Upper lobe of right lung (tissue), 1 donor: ENCODE data around the gene PDE1C. TPM values are rescaled to one million over a fixed set of nuclear protein-coding genes. Genes with fewer than 3 reads are reported as not detected.

Source experiments
- ATAC-seq: fragments of 200-7000 bp; cut with Tn5 transposase; one replicate; pipeline ENCODE4 v1.9.1; 2020; ENCODE audit warnings: mild to moderate bottlenecking, moderate library complexity
- DNase-seq: peaks from one replicate; pipeline ENCODE4 v3.0.0-alpha.2; 2020
- H3K27ac ChIP-seq: fragments of 200-600 bp; one replicate; pipeline ENCODE4 v1.8.0; 2022
- H3K27me3 ChIP-seq: fragments of 200-600 bp; one replicate; pipeline ENCODE4 v1.8.0; 2022; ENCODE audit warnings: mild to moderate bottlenecking
- H3K36me3 ChIP-seq: fragments of 200-600 bp; one replicate; pipeline ENCODE4 v1.8.0; 2022
- H3K4me1 ChIP-seq: fragments of 200-600 bp; one replicate; pipeline ENCODE4 v1.8.0; 2022
- H3K4me3 ChIP-seq: fragments of 200-600 bp; one replicate; pipeline ENCODE4 v1.8.0; 2022; ENCODE audit warnings: mild to moderate bottlenecking
- H3K9me3 ChIP-seq: fragments of 200-600 bp; one replicate; pipeline ENCODE4 v1.8.0; 2022
- CTCF ChIP-seq: fragments of 200-600 bp; IDR thresholded peaks from one replicate; pipeline ENCODE4 v1.8.0; 2022; ENCODE audit warnings: antibody characterized with exemption
- intact Hi-C: fragments of 100-400 bp; cut with DNase I; formaldehyde crosslinking; loops from one replicate; pipeline ENCODE4 v1.11.0; 2022
- total RNA-seq: library from RNA; stranded (reverse); fragmentation: NEBNext Ultra II Directional; extraction: Animal tissue kit (Norgen Biotek cat#: 25700); gene quantifications from one replicate; pipeline ENCODE4 v1.2.1, GENCODE V29; 2021
- donor health status: DM: no; HTN: yes; CAD: no; lungs with severe emphysema.

The PDE1C gene
- total RNA-seq, 1 donor from 2014 or later = 13.0 TPM

DNA sequence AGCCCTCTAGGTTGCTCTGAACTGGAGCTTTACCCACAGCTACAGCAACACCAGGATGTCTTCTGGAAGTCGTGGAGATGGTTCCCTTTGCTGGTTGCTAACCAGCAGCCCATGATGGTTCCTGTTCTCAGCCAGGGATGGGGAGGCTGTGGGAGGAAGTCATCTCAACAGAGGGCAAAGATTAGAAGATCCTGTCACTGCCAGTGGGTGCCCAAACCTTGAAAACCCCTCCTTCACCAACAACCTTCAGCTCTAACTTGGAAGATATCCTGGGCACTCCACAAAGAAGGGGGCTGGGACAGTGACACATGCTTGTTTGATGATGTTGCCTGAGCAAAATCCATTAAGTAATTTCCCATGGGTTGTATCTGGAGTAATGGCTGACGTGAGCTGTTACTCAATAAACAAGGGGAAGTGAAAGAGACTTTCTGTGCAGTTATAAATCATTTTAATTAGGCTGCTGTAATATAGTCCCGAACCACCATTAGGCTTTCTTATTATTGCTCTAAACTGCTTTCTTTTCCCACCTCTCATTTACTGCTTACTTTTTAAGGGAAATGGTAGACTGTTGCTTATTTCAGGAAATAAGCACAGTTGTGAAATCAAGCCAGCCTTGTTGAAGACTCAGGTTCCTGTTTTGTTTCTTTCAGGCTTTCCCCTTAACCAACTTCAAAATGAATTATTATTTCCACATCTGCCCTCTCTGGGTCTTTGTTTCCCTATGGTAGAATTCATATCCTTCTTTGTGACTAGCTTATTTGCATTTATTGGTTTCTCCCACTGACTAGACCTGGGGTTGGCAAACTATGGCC lies 258.4 kb downstream of the PDE1C start:
- H3K36me3 ChIP-seq = no peaks in the 10 kb centered on the region
- intact Hi-C loops = no loop called here
- no peaks in the 10 kb centered on the region for H3K27me3 ChIP-seq
- peak overlapping the region; percentile 38 for H3K27ac ChIP-seq
- H3K4me3 ChIP-seq = no peak overlapping the region
- DNase-seq = no peak
- no peaks in the 10 kb centered on the region for H3K9me3 ChIP-seq
- no peak for TF ChIP-seq CTCF
- ATAC-seq = peak; percentile 79
- H3K4me1 ChIP-seq = peaks cover 7% of the 10 kb centered on the region

GRCh38 chr7:31805209-31805818 lies 264.9 kb downstream of the PDE1C start:
- Histone ChIP-seq H3K27me3 (no peaks in the 10 kb centered on the region), H3K4me1 (no peaks in the 10 kb centered on the region), H3K27ac (no peak overlapping the region), H3K4me3 (no peak overlapping the region), H3K36me3 (no peaks in the 10 kb centered on the region), H3K9me3 (no peaks in the 10 kb centered on the region)
- TF ChIP-seq CTCF = no peak
- DNase-seq = no peak
- intact Hi-C loops = no loop called here
- ATAC-seq = no peak

DNA sequence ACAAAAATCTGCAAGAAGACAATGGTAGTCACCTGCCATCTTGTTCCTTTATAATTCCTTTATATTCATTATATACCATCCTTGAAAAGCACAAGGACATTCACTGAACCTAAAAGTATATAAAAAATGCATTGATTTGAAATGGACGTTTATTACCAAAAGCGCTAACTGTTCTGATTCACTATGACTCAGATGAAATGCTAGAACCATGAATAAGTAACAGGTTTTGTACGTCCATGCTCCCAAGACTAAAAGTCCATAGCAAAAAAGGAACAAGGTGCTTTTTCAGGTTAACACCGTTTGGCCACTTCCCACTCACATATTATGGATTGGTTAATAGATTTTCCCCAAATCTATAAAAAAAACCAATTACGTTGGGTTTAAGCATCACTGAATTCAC lies 273.8 kb downstream of the PDE1C start:
- Histone ChIP-seq H3K36me3 (no peaks in the 10 kb centered on the region), H3K27me3 (no peaks in the 10 kb centered on the region), H3K4me1 (no peaks in the 10 kb centered on the region), H3K27ac (no peak overlapping the region), H3K9me3 (no peaks in the 10 kb centered on the region), H3K4me3 (no peak overlapping the region)
- DNase-seq (no peak), ATAC-seq (no peak)
- TF ChIP-seq CTCF = no peak
- intact Hi-C loops = no loop called here

- H3K27me3 ChIP-seq = no peaks in the 10 kb centered on the region
- no peaks in the 10 kb centered on the region for H3K36me3 ChIP-seq
- ATAC-seq (no peak), DNase-seq (no peak)
- H3K4me1 ChIP-seq = no peaks in the 10 kb centered on the region
- no peak overlapping the region for H3K4me3 ChIP-seq
- intact Hi-C loops = no loop called here
- H3K9me3 ChIP-seq = no peaks in the 10 kb centered on the region
- no peak overlapping the region for H3K27ac ChIP-seq
- TF ChIP-seq CTCF = no peak
These were observed 275.3 kb downstream of the PDE1C start for GRCh38 chr7:31794851-31795344.

DNA sequence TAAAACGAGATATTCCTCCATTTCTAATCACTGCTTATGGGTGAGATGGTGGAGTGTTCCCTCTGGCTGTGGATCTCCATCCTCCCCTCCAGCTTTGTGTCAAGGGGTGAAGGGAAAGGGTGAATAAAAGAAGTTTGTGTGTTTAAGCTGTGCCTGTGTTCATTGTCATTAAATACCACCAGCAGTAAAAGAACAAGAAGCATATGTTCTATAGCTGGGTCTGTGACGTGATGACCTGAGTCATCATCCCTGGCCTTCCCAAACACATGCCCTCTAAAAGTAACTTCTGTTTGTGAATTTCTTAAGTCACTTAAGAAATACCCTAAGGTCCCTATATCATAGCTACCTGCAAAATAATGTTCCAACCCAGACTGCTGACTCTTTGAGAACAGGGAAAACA lies 278.3 kb downstream of the PDE1C start:
- DNase-seq = no peak
- intact Hi-C loops = no loop called here
- H3K4me3 ChIP-seq = no peak overlapping the region

More for the DNA sequence above, 278.3 kb downstream of the PDE1C start:
- Histone ChIP-seq H3K27me3 (no peaks in the 10 kb centered on the region), H3K27ac (no peak overlapping the region), H3K4me1 (no peaks in the 10 kb centered on the region), H3K36me3 (no peaks in the 10 kb centered on the region), H3K9me3 (no peaks in the 10 kb centered on the region)
- no peak for TF ChIP-seq CTCF
- no peak for ATAC-seq
